ENCODE results near the gene CDKAL1.

CDKAL1 gene

GRCh38 chr6:21095462-21095861 lies 561.2 kb downstream of the CDKAL1 start:
- DNase-seq: no peak

- no peak for DNase-seq
Measured at GRCh38 chr6:21098134-21098533, 563.9 kb downstream of the CDKAL1 start.

DNA sequence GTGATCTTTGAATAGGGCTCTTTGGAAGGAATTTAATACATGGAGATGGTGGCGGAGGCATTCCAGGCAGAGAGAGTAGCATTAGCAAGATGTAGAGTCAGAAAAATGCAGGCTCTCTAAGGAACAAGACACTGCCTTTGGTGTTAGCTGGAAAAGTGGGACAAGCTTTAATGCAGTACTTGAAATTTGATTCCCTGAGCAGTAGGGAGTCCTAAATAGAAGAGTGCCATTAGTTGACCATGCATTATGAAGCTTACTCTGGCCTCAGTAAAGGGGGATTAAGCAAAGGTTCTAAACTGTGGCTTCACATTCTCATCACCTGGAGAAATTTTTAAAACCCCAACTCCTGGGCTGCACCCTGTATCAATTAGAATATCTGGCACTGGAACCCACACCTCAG lies 564.5 kb downstream of the CDKAL1 start:
- DNase-seq: no peak

DNA sequence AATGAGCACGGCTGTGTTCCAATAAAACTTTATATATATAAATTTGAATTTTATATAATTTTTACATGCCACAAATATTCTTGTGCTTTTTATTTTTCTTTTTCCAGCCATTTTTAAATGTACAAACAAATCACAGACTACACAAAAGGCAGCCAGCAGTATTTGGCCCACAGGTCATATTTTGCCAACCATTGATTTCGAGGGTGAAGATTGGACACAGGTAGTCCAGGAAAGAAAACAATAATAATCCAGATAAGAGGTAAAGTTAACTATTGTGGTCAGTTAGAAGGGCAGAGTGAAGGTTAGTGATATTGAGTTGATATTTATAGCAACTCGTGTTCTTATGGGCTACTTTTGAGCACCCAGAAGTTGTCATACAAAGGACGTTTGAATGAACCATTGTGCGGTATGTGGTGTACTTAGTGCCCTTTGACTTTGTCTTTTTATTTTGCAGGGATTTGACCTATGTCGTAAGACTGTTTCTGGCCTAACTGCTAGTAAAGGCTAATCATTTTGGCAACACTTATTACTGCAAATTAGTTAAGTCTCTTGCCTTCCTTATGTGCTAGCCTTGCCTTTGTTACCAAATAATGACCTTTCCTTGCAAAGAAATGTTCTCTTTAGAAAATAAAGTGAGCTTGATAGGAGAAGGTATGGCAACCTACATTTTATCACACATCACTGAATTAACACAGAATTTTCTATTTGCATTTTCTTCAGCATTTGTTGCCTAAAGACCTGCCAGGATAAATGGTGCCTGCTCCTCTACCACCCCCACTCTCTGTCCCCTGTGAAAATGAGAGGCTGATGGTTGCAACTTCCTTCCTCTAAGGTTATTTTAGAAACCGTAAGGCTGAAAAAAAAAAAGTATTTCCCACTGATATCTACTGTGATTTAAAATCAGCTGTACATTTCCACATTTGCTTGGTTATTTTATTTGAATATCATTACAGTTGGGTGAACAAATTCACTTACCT lies 565.4 kb downstream of the CDKAL1 start:
- DNase-seq: no peak

- DNase-seq: no peak
Measured at GRCh38 chr6:21100991-21101390, 566.7 kb downstream of the CDKAL1 start.

DNA sequence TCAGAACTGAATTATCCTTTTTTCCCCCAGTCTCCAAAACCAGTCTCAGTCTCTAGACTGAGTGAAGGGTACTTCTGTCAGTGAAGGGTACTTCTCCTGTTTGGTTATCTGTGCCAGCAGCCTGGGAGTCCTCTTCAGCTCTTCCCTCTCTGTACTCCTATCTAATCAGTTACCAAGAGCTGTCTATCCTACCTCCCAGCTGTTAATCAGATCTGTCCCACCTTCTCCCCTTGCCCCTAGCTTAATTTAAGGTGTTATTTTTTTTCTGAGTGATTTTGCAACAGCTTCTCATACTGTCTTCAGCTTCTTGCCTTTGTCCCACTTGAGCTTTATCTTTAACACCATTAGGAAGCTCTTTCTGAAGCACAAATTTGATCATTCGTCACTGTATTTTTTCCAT lies 567.4 kb downstream of the CDKAL1 start:
- DNase-seq: no peak

DNA sequence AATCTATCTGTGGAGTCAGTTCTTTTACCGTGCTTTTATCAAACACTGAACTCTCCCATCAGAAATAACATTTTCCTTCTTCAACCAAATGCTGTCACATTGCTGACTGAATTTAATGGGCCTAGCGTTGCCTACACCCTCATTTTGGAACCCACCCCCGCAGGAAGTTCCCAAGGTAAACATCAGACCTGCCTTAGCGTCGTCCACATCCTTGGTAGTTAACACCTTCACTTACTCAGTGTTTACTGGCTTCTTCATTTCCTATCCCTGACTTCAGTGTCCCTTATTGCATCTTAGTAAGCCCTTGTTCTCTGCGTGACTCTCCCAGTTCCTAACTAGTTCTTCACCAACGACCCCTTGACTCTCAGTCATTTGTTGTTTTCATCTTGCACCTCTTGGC lies 567.9 kb downstream of the CDKAL1 start:
- no peak for DNase-seq

DNA sequence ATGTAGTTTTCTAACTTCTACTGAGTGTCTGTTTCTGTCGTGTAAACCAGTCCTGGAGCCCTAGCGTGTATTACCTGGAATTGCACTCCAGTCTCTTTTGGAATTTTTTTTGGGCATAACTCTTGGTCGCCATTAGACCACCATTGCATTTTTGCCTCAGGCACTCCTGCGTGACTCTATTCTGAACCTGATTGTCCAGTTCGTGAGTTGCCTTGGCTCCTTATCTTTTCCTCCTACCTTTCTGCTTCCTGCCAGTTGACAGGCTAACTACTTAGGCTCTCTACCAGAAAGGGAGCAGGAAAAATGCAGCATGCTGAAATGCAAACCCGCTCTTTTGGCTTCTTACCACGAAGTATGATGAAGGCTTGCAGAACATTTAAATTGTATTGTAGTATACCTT lies 568.4 kb downstream of the CDKAL1 start:
- no peak for DNase-seq

DNA sequence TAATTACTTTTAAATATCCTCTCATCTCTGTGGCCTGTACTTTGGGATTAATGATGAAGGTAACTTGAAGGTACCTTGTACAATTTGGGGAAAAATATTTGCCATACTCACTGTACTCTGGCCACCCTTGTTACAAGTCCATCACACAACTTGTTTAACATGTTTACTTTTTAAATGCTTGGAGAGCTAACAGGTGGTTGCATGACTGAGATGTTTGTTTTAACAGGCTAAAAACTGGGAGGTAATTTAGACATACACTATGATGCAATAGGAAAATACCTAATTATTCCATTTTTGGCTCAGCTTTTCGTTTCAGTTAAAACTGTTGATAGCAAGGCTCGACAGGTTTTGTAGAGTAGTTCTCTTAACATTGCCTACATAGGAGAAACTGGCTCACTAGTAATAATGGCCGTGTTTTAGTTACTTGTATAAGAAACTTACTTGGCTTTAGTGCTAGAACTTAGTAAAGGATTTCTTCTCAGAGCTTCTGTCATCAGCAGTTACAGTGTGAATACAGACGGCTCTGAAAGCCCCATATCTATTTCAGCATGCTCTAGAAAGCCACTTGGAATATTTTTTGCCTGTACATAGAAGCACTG lies 569.5 kb downstream of the CDKAL1 start:
- no peak for DNase-seq

- no peak for DNase-seq
Measured at GRCh38 chr6:21104288-21104687, 570.0 kb downstream of the CDKAL1 start.

GRCh38 chr6:21107796-21108195 lies 573.5 kb downstream of the CDKAL1 start:
- no peak for DNase-seq

DNA sequence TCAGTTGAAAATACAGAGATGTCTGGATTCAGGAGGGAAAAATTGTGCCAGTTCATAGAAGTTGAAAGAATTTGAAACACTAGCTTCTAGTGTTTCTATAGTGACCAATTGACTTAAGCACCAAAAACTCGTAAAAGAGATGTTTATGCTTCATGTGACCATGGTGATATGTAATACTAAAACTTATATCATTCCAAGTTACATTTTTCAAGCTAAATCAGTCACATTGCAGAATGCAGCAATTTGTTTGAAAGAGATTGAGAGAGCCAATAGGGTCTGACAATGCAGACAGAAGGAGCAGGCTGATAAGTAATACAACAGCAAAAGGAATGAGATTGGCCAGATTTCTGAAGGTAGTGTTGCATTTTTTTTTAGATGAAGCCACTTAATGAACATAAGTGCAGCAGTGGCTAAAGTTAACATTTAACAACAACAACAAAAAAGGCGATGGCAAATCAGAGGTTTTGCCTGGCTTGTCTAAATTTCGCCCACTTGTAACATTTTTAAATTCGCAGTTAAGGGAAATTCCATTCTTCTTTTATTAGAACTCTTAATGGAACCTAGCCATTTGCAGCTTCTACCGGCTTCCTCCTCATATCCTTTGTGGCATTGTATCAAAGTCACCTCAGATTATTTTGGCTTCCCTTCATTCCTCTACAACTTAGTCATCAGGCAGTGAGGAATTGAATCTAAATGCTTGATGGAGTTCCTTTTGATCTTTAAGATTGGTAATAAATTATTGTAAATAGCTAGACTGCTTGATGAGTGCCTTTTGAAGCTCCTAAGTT lies 575.3 kb downstream of the CDKAL1 start:
- no peak for DNase-seq

DNA sequence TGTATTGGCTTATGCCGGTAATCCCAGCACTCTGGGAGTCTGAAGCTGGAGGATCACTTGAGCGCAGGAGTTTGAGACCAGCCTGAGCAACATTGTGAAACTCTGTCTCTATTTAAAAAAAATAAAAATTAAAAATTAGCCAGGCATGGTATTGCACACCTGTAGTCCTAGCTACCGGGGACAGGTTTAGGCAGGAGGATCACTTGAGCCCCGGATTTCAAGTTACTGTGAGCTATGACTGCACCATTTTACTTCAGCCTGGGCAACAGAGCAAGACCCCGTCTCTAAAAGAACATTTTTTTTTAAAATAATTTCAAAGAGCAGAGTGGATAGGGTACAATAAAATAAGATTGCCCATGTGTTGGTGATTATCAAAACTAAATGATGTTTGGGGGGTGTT lies 576.4 kb downstream of the CDKAL1 start:
- DNase-seq: no peak

- no peak for DNase-seq
Measured at GRCh38 chr6:21111093-21111725, 577.0 kb downstream of the CDKAL1 start.

DNA sequence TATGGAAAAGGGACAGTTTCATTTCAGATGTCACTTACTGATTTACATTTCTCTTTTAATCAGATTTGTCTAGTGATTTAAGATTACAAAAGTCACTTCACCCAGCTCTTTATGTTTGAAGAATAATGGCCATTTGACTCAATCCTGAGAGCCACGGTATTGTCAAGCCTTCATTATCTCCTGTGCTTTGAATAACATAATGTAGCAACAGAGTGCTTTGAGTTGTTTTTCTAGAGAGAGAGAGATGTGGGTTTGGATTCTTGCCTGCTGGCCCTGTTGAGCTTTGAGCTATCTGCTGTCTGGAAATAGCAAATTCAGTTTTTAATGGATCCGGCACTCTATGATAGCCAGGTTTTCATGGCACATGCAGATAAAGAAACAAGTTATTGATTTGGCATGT lies 580.9 kb downstream of the CDKAL1 start:
- no peak for DNase-seq

DNA sequence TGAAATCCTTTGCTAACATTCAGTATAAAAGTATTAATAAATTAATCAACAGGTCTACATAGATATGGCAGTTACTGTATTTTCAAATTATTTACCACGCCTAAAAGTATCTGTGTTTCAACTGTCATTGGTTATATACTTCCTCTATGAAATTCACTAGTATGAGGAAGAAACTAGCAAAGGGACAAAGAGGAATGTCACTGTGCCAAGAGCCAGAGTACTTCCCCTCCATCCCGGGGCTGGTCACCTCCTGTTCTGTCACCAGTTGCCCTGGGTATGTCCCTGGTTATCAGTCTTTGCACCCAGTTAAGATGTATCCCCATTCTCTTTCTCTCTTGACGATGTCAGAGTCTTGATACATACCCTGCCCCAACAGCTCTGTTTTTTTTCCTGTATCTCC lies 582.5 kb downstream of the CDKAL1 start:
- no peak for DNase-seq

- DNase-seq: no peak
Measured at GRCh38 chr6:21118216-21118780, 584.0 kb downstream of the CDKAL1 start.

GRCh38 chr6:21121636-21122136 lies 587.4 kb downstream of the CDKAL1 start:
- DNase-seq: no peak

DNA sequence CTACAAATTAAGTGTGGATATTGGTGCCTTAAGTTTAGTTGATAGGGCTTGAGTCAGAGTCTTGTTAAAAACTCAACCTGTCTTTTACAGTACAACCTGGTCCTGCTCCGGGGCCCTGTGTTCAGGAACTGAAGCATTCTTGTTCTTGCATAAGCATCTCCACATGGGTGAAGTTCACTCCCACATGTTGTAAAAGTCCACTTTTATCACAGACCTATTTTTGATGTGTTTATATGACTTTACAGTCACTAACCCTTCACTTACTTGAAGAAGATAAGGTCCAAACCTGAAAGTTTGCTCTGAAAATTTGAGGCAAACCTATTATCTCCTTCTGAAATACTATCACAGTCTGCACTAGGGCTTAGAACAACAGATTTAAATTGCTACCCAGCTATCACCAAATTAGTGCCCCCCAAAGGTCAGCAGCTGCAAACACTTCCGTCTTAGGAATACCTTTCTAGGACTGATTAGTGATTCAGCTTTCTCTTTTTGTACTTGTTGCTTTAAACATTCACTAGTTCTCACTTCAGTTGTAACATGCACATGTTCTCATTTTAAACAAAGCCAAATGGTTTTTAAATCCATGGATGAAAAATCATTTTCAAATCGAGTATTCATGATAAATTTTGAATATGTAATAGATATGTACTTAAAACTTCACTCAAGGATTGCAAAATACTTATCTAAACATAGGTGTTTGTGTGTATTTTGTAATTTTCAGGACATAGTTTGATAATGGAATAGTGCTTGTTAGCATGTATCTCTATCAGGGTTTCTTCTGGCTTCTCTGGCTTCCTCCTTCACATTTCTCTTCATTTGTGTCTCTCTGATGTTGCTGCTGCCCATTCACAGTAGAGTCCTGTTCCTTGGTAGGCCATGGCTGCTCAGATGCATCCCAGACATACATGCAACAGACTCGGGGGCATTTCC lies 589.5 kb downstream of the CDKAL1 start:
- DNase-seq: no peak

DNA sequence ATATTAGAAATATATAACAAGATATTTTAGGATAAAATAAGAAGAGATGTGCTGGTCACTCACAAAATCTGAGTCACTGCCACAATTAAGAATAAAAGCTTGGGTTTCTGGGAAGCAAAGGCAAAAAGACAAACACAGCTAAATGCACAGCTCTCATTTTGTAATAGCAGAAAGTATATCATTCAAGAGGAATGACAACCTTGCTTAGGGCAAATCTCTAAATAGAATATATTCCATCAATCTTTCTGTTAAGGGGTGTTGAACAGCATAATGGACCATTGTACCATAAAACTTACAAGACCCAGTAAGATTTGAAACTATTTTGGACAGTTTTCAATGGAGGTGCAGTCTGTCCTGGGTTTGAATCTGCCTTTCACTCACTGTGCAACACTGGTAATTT lies 594.3 kb downstream of the CDKAL1 start:
- no peak for DNase-seq

- DNase-seq: no peak
Measured at GRCh38 chr6:21131406-21131805, 597.1 kb downstream of the CDKAL1 start.
